Measurements from ENCODE around the gene MAX.
A peak's percentile ranks its signal among the peaks of the same experiment; 100 is the strongest.

Gene MAX

GRCh38 chr14:65102441-65103149, at the start of gene MAX:
TSS of gene MAX (minus strand) at chr14:65102517. CDS start at chr14:65102339, 178 bp downstream.
- DNase-seq: peak; percentile 99

- DNase-seq: no peak
These were observed 49.3 kb upstream of the MAX start for GRCh38 chr14:65151609-65151956.

GRCh38 chr14:65150898-65151608, 48.7 kb upstream of the MAX start:
- no peak for DNase-seq

GRCh38 chr14:65149116-65149515, 46.8 kb upstream of the MAX start:
- DNase-seq: no peak

GRCh38 chr14:65144170-65144569, 41.9 kb upstream of the MAX start:
- DNase-seq: no peak

GRCh38 chr14:65142914-65143625, 40.8 kb upstream of the MAX start:
- DNase-seq: no peak

GRCh38 chr14:65142429-65142828, 40.1 kb upstream of the MAX start:
- DNase-seq: no peak

GRCh38 chr14:65141523-65141922, 39.2 kb upstream of the MAX start:
- no peak for DNase-seq

- DNase-seq: no peak
These were observed 35.5 kb upstream of the MAX start for GRCh38 chr14:65137648-65138307.

- DNase-seq: no peak
These were observed 32.6 kb upstream of the MAX start for GRCh38 chr14:65134651-65135579.

GRCh38 chr14:65132855-65133254, 30.5 kb upstream of the MAX start:
- no peak for DNase-seq

GRCh38 chr14:65131301-65131701, 29.0 kb upstream of the MAX start:
- DNase-seq: peak; percentile 77

GRCh38 chr14:65128096-65128495, 25.8 kb upstream of the MAX start:
- peak; percentile 9 for DNase-seq

- no peak for DNase-seq
These were observed 15.7 kb upstream of the MAX start for GRCh38 chr14:65117769-65118745.

GRCh38 chr14:65115615-65116014, 13.3 kb upstream of the MAX start:
- no peak for DNase-seq

- no peak for DNase-seq
These were observed 8.2 kb upstream of the MAX start for GRCh38 chr14:65110525-65110924.

- no peak for DNase-seq
These were observed 7.0 kb upstream of the MAX start for GRCh38 chr14:65109357-65109756.

GRCh38 chr14:65107200-65107599, 4.9 kb upstream of the MAX start:
- DNase-seq: no peak

- DNase-seq: no peak
These were observed 4.4 kb upstream of the MAX start for GRCh38 chr14:65106736-65107135.

GRCh38 chr14:65106316-65106715, 4.0 kb upstream of the MAX start:
- no peak for DNase-seq

GRCh38 chr14:65104791-65105190, 2.5 kb upstream of the MAX start:
- no peak for DNase-seq

Data from HCEC 1CT (cell line).